Measurements from ENCODE around the gene KISS1.

GRCh38 chr1:204205486-204205885 lies 9.2 kb upstream of the KISS1 start:
- TF ChIP-seq CTCF (IDR thresholded peaks at IDR 0.05; ENCODE audit: low read length), result no peak
- TF ChIP-seq EZH2phosphoT487 (IDR thresholded peaks at IDR 0.05; ENCODE audit: low read length), result no peak

Measured in MM.1S (cell line).